T-helper 2 cell treated with Interferon-gamma antibody and Interleukin-4, amounts not matched to agents 5 μg/mL and 100 μg/mL, for 36 hours (primary cell): Measurements from ENCODE around the gene NDRG4.
A peak's percentile ranks its signal among the peaks of the same experiment; 100 is the strongest.

Source experiments
- DNase-seq: peaks from one replicate; pipeline ENCODE4 v3.0.0; 2021; ENCODE audit warnings: low spot score
- H3K27ac Mint-ChIP-seq: one replicate; pipeline ENCODE4 v1.8.0; 2021; ENCODE audit warnings: mild to moderate bottlenecking, mixed read lengths
- H3K27me3 Mint-ChIP-seq: one replicate; pipeline ENCODE4 v1.8.0; 2021; ENCODE audit warnings: low read depth, mixed read lengths
- H3K36me3 Mint-ChIP-seq: one replicate; pipeline ENCODE4 v1.8.0; 2021; ENCODE audit warnings: low read depth, mixed read lengths
- H3K4me1 Mint-ChIP-seq: one replicate; pipeline ENCODE4 v1.8.0; 2021; ENCODE audit warnings: low read depth, mixed read lengths
- H3K4me3 Mint-ChIP-seq: one replicate; pipeline ENCODE4 v1.8.0; 2022; ENCODE audit warnings: mild to moderate bottlenecking, moderate library complexity, mixed read lengths
- H3K9me3 Mint-ChIP-seq: one replicate; pipeline ENCODE4 v1.8.0; 2021; ENCODE audit warnings: mixed read lengths

Gene NDRG4

GRCh38 chr16:58515871-58516767 lies 16.2 kb downstream of the NDRG4 start:
- H3K36me3 Mint-ChIP-seq = peaks cover 37% of the 10 kb centered on the region
- DNase-seq = peak; percentile 27
- H3K27ac Mint-ChIP-seq = peak overlapping the region; percentile 63
- H3K4me1 Mint-ChIP-seq = peaks cover 30% of the 10 kb centered on the region
- no peaks in the 10 kb centered on the region for H3K9me3 Mint-ChIP-seq
- H3K27me3 Mint-ChIP-seq = no peaks in the 10 kb centered on the region
- H3K4me3 Mint-ChIP-seq = peak overlapping the region; percentile 85

- Mint-ChIP-seq H3K9me3 (no peaks in the 10 kb centered on the region), H3K27me3 (no peaks in the 10 kb centered on the region), H3K36me3 (peaks cover 41% of the 10 kb centered on the region), H3K4me3 (peak overlapping the region; percentile 83), H3K27ac (peak overlapping the region; percentile 8), H3K4me1 (peaks cover 30% of the 10 kb centered on the region)
- DNase-seq = no peak
Observed at GRCh38 chr16:58516768-58517107, 16.8 kb downstream of the NDRG4 start.

- H3K4me3 Mint-ChIP-seq = no peak overlapping the region
- H3K36me3 Mint-ChIP-seq = peaks cover 53% of the 10 kb centered on the region
- H3K4me1 Mint-ChIP-seq = peaks cover 30% of the 10 kb centered on the region
- peak overlapping the region; percentile 6 for H3K27ac Mint-ChIP-seq
- DNase-seq = no peak
- no peaks in the 10 kb centered on the region for H3K9me3 Mint-ChIP-seq
- no peaks in the 10 kb centered on the region for H3K27me3 Mint-ChIP-seq
Observed at GRCh38 chr16:58518083-58518979, 18.4 kb downstream of the NDRG4 start.

GRCh38 chr16:58518980-58519368 lies 19.0 kb downstream of the NDRG4 start:
- H3K27ac Mint-ChIP-seq = no peak overlapping the region
- H3K36me3 Mint-ChIP-seq = peaks cover 54% of the 10 kb centered on the region
- no peaks in the 10 kb centered on the region for H3K27me3 Mint-ChIP-seq
- H3K4me1 Mint-ChIP-seq = peaks cover 30% of the 10 kb centered on the region
- no peak for DNase-seq
- H3K4me3 Mint-ChIP-seq = no peak overlapping the region
- H3K9me3 Mint-ChIP-seq = no peaks in the 10 kb centered on the region

GRCh38 chr16:58519707-58520106 lies 19.8 kb downstream of the NDRG4 start:
- H3K27me3 Mint-ChIP-seq = no peaks in the 10 kb centered on the region
- H3K9me3 Mint-ChIP-seq = no peaks in the 10 kb centered on the region
- peaks cover 59% of the 10 kb centered on the region for H3K36me3 Mint-ChIP-seq
- H3K4me3 Mint-ChIP-seq = no peak overlapping the region
- peaks cover 30% of the 10 kb centered on the region for H3K4me1 Mint-ChIP-seq
- DNase-seq = no peak
- H3K27ac Mint-ChIP-seq = no peak overlapping the region

GRCh38 chr16:58530179-58530578 lies 30.2 kb downstream of the NDRG4 start:
- H3K9me3 Mint-ChIP-seq = no peaks in the 10 kb centered on the region

DNA sequence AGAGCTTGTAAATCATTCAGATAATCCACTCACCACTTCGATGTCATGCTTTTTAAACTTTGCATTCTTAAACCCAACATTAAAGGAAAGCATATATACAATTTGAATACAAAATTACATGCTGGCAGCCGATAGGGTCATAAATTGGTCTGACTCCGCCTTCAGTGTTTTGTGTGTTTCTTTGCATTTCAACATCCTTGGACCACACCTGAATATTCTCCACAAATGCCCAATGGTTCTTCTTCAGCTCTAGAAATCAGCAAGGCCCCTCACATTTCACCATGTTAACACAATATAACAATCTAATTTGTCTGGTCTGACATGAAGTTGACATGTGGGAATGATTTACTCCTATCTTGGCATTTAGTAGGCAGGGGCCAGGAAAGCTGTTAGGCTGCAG lies 32.5 kb downstream of the NDRG4 start:
- H3K9me3 Mint-ChIP-seq = no peaks in the 10 kb centered on the region
- H3K27me3 Mint-ChIP-seq = no peaks in the 10 kb centered on the region
- peaks cover 71% of the 10 kb centered on the region for H3K36me3 Mint-ChIP-seq
- no peak for DNase-seq
- no peak overlapping the region for H3K27ac Mint-ChIP-seq
- no peaks in the 10 kb centered on the region for H3K4me1 Mint-ChIP-seq
- no peak overlapping the region for H3K4me3 Mint-ChIP-seq

More at GRCh38 chr16:58530179-58530578, 30.2 kb downstream of the NDRG4 start:
- Mint-ChIP-seq H3K36me3 (peaks cover 69% of the 10 kb centered on the region), H3K27me3 (no peaks in the 10 kb centered on the region), H3K4me3 (no peak overlapping the region), H3K4me1 (no peaks in the 10 kb centered on the region), H3K27ac (no peak overlapping the region)
- DNase-seq = no peak

GRCh38 chr16:58533751-58534470 lies 34.0 kb downstream of the NDRG4 start:
- Mint-ChIP-seq H3K27ac (no peak overlapping the region), H3K36me3 (peaks cover 74% of the 10 kb centered on the region), H3K9me3 (no peaks in the 10 kb centered on the region), H3K4me3 (no peak overlapping the region), H3K4me1 (no peaks in the 10 kb centered on the region), H3K27me3 (no peaks in the 10 kb centered on the region)
- DNase-seq = no peak

DNA sequence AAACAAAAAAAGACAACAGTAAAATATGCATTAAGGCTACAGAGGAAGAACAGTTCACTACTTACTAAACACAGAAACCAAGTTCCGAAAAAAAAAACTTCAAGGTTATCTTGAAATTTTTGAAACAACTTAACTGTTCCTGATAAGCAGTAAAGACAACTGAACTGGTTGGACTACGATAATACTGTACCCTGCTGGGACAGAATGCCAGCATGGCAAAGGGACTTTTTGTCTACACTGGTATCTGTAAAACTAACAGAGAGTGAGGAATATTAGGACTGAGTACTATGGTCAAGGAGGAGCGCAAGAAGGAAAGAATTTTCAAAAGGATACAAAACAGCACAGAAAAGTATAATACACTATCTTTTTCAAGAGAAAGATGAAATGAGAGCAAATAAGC lies 35.2 kb downstream of the NDRG4 start:
- no peak overlapping the region for H3K4me3 Mint-ChIP-seq
- no peak overlapping the region for H3K27ac Mint-ChIP-seq
- peaks cover 77% of the 10 kb centered on the region for H3K36me3 Mint-ChIP-seq
- no peaks in the 10 kb centered on the region for H3K9me3 Mint-ChIP-seq
- no peak for DNase-seq
- no peaks in the 10 kb centered on the region for H3K27me3 Mint-ChIP-seq
- H3K4me1 Mint-ChIP-seq = no peaks in the 10 kb centered on the region

DNA sequence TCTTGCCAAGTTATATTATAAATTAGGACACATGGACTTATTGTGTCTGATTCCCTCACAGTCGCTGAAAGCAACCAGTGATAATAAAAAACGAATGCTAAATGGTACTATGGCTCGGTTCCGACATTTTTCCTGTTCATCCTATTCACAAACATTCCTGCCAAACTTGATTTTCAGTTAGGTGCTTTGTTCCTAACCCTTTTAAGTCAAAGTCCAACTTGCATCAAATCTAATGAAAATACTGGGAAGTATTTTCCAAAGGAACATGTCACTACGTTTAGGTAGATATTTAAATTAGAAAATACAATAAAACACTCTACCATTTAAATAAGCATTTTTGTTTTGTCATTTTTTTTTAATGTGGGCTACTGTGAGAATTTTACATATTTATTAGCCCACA lies 36.3 kb downstream of the NDRG4 start:
- H3K9me3 Mint-ChIP-seq = no peaks in the 10 kb centered on the region
- H3K27ac Mint-ChIP-seq = no peak overlapping the region
- no peaks in the 10 kb centered on the region for H3K27me3 Mint-ChIP-seq
- no peak overlapping the region for H3K4me3 Mint-ChIP-seq
- H3K36me3 Mint-ChIP-seq = peaks cover 73% of the 10 kb centered on the region
- no peaks in the 10 kb centered on the region for H3K4me1 Mint-ChIP-seq
- no peak for DNase-seq

DNA sequence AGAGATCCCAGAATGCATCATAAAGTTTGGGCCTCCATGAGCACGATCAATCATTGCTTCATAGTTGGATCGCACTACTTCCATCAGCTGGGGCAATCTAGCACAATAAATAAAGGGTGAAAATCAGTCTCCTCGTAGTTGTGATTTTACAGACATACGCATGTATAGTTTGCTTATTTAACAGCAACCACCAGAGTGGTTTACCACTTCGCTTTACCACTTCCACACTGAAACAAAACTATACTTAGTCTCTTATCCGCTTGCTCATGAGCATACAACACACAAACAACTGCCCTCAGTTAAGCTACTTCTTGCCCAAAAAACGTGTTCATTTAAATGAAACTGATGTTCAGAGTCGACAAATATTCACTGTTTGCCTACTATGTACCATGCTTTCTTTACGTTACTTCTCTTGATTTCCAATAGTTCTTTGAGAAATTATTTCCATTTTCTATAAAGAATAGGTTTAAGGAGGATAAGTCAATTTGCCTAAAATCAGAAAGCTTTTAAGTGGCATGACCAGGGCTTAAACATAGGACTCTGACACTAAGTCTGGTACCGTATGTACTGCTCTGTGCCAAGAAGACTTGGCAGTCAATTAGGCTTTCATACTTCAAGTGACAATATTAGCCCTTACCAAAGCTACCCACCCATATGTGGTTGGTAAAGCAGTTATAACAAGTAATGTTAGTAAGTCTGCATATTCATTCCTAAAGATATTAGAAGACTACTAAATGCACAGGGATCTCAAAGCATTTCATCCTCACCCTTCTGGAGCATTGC lies 37.4 kb downstream of the NDRG4 start:
- H3K27ac Mint-ChIP-seq = no peak overlapping the region
- no peak for DNase-seq
- no peaks in the 10 kb centered on the region for H3K9me3 Mint-ChIP-seq
- H3K4me1 Mint-ChIP-seq = no peaks in the 10 kb centered on the region
- no peaks in the 10 kb centered on the region for H3K27me3 Mint-ChIP-seq
- peaks cover 68% of the 10 kb centered on the region for H3K36me3 Mint-ChIP-seq
- no peak overlapping the region for H3K4me3 Mint-ChIP-seq

GRCh38 chr16:58541711-58542110 lies 41.8 kb downstream of the NDRG4 start:
- H3K4me1 Mint-ChIP-seq = no peaks in the 10 kb centered on the region
- H3K27ac Mint-ChIP-seq = no peak overlapping the region
- peaks cover 74% of the 10 kb centered on the region for H3K36me3 Mint-ChIP-seq
- H3K27me3 Mint-ChIP-seq = no peaks in the 10 kb centered on the region
- no peak overlapping the region for H3K4me3 Mint-ChIP-seq
- no peaks in the 10 kb centered on the region for H3K9me3 Mint-ChIP-seq
- DNase-seq = no peak

GRCh38 chr16:58542291-58542690 lies 42.3 kb downstream of the NDRG4 start:
- DNase-seq = no peak
- Mint-ChIP-seq H3K4me1 (no peaks in the 10 kb centered on the region), H3K4me3 (no peak overlapping the region), H3K27me3 (no peaks in the 10 kb centered on the region), H3K36me3 (peaks cover 74% of the 10 kb centered on the region), H3K27ac (no peak overlapping the region), H3K9me3 (no peaks in the 10 kb centered on the region)
